Retinal pigment epithelial cell (primary cell): ENCODE results near the gene TBXT.

ENCODE experiments used
- DNase-seq: peaks from one replicate; pipeline ENCODE4 v3.0.0-alpha.2; 2010; ENCODE audit warnings: low read depth
- H3K4me3 ChIP-seq: 2 replicates; pipeline ENCODE4 v1.5.1; 2011; ENCODE audit warnings: mild to moderate bottlenecking, low read length, control low read depth, moderate library complexity
- TF ChIP-seq, protein P1 (sequence below): conservative IDR thresholded peaks from 2 replicates; pipeline ENCODE4 v1.5.1; 2011; ENCODE audit warnings: low read depth, low read length, control low read depth, inconsistent platforms

Gene TBXT

DNA sequence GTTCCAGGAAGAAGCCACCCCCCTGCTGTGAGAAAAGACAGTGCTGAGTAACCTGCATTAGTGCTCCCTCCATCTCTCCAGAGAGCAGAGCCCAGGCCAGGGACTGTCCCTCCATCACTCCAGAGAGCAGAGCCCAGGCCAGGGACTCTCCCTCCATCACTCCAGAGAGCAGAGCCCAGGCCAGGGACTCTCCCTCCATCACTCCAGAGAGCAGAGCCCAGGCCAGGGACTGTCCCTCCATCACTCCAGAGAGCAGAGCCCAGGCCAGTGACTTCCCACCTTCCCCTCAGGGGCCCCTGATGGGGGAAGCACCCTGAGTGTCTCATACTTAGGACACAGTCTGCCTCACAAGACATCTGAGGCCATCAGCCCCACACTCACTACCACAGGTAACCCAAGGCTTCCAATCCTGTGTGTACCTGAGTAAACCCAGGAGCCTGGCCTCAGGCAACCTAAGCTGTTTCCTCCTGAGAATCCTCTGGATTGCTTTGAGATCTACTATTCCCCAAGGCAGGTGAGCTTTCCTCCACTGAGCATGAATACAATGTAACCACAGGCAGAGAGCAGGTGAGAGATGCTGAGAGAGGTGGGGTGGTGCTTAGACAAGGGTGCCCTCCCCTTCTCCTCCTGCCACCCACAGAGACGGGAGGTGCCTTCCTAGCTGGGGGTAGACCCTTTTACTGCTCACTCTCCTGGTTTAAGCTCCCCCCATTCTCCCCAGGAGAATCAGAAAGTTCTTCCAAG is 4.9 kb downstream of the TBXT start:
- H3K4me3 ChIP-seq: no peak overlapping the region
- TF ChIP-seq, protein P1, sequence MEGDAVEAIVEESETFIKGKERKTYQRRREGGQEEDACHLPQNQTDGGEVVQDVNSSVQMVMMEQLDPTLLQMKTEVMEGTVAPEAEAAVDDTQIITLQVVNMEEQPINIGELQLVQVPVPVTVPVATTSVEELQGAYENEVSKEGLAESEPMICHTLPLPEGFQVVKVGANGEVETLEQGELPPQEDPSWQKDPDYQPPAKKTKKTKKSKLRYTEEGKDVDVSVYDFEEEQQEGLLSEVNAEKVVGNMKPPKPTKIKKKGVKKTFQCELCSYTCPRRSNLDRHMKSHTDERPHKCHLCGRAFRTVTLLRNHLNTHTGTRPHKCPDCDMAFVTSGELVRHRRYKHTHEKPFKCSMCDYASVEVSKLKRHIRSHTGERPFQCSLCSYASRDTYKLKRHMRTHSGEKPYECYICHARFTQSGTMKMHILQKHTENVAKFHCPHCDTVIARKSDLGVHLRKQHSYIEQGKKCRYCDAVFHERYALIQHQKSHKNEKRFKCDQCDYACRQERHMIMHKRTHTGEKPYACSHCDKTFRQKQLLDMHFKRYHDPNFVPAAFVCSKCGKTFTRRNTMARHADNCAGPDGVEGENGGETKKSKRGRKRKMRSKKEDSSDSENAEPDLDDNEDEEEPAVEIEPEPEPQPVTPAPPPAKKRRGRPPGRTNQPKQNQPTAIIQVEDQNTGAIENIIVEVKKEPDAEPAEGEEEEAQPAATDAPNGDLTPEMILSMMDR: no peak
- DNase-seq: no peak

DNA sequence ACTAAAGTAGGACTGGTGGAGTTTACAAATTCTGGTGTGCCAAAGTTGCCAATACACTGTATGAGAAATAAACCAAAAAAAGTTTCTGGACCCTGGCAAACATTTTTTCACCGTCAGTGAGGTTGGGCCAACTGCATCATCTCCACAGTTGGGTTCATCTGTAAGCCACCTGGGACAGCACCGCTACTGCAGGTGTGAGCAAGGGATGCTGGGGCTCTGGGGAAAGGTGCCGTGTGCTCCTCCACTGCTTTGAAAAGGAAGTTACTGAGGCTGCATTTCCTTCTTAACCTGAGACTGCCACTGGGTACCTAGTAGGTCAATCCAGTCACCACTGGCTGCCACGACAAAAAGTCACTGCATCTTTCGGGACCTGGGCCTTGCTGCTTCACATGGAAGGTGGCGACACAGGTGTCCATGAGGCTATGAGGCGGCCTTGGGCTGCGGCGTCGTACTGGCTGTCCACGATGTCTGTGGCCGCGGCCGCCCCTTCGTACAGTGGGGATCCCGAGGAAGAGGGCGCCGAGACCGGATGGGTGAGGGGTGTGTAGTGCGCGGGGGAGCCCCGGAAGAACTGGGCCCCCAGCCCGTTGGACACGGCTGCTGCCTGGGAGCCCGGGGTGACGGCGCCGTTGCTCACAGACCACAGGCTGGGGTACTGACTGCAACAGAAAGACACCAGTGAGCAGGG is 9.6 kb downstream of the TBXT start:
- TF ChIP-seq, protein P1: no peak
- no peak overlapping the region for H3K4me3 ChIP-seq
- no peak for DNase-seq

DNA sequence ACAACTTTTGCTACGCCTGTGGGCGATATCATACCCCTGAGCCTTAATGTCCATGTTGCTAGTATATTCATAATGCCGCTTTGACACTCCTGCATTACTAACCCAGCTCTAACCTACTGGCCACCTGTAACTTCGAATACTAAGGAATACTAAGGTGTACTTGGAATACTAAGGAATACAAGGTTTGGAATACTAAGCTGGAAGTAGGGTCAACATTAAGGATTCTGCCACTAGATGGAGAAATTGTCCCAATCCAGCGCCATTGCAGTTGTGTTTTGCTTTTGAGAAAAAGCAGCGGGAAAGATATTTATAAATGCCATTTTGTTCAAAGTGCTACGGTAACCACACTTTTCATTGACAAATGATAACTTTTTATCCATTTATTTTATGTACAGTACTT is 10.7 kb downstream of the TBXT start:
- TF ChIP-seq, protein P1: peak; percentile 39
- no peak overlapping the region for H3K4me3 ChIP-seq
- no peak for DNase-seq

DNA sequence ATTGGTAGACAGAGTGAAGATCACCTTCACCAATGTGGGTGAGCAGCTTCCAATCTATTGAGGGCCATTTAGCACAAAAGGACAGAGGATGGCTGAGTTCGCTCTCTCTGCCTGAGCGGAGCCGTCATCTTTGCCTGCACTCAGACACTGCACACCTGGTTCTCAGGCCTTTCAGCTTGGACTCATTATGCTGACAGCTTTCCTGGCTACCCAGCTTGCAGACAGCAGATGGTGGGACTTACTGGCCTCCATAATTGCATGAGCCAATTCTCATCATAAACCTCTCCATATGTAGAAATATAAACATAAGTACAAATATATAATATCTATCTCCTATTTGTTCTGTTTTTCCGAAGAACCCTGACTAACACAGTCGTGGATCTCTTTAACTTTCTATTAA is 13.7 kb downstream of the TBXT start:
- H3K4me3 ChIP-seq: no peak overlapping the region
- no peak for DNase-seq
- TF ChIP-seq, protein P1: no peak

DNA sequence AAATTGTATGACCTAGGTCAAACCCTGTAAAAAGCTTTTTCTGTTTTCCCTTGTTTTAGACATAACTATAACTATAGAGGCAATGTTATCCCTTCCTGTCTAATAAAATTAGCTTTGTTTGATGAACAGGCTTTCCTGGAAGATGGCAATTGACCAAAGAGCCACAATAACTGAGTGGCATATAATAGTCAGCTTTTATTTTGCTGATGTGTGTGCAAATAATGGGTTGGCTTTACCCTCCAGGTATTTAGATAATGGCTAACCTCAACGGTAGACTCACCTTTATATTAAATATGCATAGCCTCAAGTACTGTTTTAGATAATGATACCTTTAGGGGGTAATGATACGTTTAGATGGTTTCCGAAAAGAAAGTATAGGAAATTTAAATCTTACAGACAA is 15.0 kb downstream of the TBXT start:
- no peak for DNase-seq
- TF ChIP-seq, protein P1: no peak
- H3K4me3 ChIP-seq: no peak overlapping the region

DNA sequence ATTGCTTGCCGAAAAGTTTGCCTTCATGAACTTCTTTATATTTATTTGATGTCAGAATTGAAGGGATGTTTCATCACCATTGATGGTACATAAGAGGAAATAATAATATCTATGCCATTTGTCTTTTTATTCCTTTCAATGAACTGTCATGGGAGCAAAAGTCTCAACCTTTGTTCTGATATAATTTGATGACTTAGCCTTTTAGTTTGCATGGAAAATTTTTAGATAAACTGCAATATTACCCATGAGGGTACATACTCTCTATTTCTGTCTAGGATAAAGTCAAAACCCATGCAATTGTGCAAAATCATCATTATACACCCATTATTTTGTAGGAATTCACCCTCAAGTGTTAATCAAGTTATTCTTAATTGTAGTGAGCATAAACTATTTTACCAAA is 15.9 kb downstream of the TBXT start:
- H3K4me3 ChIP-seq: no peak overlapping the region
- TF ChIP-seq, protein P1: no peak
- DNase-seq: no peak

DNA sequence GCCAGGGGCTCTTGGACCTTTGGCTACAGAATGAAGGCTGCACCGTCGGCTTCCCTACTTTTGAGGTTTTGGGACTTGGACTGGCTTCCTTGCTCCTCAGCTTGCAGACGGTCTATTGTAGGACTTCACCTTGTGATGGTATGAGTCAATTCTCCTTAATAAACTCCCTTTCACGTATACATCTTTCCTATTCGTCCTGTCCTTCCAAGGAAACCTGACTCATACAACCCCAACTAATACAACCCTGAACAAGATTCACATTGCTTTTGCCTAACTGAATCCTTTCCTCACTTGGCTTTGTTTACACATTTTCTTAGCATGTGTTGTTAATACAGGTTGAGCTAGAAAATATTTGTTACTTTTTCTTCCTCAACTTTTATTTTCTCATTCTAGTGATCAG is 21.9 kb downstream of the TBXT start:
- H3K4me3 ChIP-seq: no peak overlapping the region
- TF ChIP-seq, protein P1: no peak
- no peak for DNase-seq
